Tibial nerve (tissue), 3 donors: Measurements from ENCODE around the gene C7orf25.

ENCODE experiments used
- CTCF ChIP-seq, 5 experiments: fragments of 200-600 bp in 3 of 5; fragments of 450-650 bp in 2 of 5; sonication (generic) in 3 of 5; IDR thresholded peaks; one replicate each; pipeline ENCODE4 v1.5.1; 2016 to 2019; ENCODE audit warnings: antibody characterized with exemption in 5 of 5, mild to moderate bottlenecking in 3 of 5, moderate library complexity in 2 of 5
- POLR2A ChIP-seq, 2 donors: fragments of 450-650 bp; IDR thresholded peaks; one replicate each; pipeline ENCODE4 v1.6.1; 2017; ENCODE audit warnings: antibody characterized with exemption in 2 of 2, mild to moderate bottlenecking in 2 of 2, moderate library complexity in 2 of 2

DNA sequence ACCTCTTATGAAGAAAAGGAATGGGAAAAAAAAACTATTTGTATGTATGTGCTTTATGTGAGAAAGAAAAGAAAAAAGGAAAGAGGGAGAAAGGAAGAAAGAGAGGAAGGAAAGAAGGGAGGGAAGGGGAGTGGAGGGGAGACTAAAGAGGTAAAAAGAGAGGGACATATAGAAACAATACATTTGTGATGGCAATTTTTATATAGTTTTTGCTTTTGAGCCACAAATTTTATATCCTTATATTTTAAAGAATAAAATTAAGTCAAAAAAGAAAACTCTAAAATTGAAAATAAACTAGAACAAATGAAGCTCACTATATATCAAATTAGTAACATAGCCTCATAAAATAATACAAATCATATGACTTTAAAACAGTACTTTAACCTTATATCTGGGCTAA is 11.0 kb downstream of the C7orf25 start:
- TF ChIP-seq POLR2A (IDR thresholded peaks at IDR 0.05): no peak
- no peak for TF ChIP-seq CTCF (IDR thresholded peaks at IDR 0.05)
